Spleen (tissue), 7 donors: Measurements from ENCODE around the gene VPS18.

ENCODE experiments used
- POLR2A ChIP-seq, 3 donors: fragments of 450-650 bp; IDR thresholded peaks; one replicate each; pipeline ENCODE4 v1.5.1; 2017; ENCODE audit warnings: antibody characterized with exemption in 3 of 3, mild to moderate bottlenecking in 1 of 3
- TF ChIP-seq, protein P1 (sequence below), 11 experiments: fragments of 200-600 bp in 7 of 11; fragments of 450-650 bp in 4 of 11; sonication (generic) in 4 of 11; IDR thresholded peaks in 8 of 11; conservative IDR thresholded peaks in 3 of 11; 1 replicate in 7 of 11; 2 replicates in 4 of 11; pipeline versions ENCODE4 v1.4.0 to v1.8.0; 2016 to 2021; ENCODE audit warnings: antibody characterized with exemption in 11 of 11, inconsistent platforms in 4 of 11, mild to moderate bottlenecking in 1 of 11
- donor health status: DM: no; HTN: no; CAD: no; lungs with moderate emphysema.
- donor health status: DM: no; HTN: no; CAD: no.
- donor health status: DM: no; HTN: no; CAD: no.

DNA sequence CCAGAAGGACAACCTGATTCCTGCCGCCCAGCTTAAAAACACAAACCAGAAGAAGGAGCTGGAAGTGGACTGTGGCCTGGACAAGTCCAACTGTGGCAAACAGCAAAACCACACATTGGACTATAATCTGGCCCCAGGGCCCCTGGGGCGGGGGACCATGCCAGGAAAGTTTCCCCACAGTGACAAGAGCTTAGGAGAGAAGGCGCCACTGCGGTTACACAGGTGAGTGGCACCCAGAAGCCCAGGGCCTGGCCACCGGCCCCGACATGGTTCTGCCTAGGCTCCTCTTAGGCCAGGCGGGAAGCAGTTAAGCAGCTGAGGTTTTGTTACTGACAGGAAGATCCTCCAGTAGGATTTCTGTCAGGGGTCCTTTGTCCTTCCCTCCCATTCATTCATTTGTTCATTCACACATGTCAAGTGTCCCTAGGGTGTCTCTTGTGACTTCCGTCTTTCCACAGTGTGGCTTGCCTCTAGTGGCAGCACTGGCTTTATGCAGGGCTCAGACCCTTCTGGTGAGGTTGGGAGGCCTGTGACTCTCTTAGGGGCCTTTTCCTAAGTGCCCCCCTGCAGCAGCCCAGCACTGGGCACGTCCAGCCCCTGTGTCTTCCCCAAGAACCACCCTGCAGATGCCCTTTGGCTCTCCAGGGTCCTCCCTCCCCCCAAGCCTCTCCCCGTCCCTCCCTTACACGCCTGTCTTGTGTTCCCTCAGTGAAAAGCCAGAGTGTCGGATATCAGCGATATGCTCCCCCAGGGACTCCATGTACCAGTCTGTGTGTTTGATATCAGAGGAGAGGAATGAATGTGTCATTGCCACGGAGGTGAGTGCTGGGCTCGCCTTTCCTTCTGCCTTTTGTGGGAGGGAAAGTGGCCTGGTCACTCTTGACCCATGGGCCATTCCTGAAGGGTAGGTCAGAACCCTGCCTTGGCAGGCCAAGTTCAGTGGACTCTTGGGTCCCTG lies 42.7 kb downstream of the VPS18 start:
- TF ChIP-seq, protein P1, sequence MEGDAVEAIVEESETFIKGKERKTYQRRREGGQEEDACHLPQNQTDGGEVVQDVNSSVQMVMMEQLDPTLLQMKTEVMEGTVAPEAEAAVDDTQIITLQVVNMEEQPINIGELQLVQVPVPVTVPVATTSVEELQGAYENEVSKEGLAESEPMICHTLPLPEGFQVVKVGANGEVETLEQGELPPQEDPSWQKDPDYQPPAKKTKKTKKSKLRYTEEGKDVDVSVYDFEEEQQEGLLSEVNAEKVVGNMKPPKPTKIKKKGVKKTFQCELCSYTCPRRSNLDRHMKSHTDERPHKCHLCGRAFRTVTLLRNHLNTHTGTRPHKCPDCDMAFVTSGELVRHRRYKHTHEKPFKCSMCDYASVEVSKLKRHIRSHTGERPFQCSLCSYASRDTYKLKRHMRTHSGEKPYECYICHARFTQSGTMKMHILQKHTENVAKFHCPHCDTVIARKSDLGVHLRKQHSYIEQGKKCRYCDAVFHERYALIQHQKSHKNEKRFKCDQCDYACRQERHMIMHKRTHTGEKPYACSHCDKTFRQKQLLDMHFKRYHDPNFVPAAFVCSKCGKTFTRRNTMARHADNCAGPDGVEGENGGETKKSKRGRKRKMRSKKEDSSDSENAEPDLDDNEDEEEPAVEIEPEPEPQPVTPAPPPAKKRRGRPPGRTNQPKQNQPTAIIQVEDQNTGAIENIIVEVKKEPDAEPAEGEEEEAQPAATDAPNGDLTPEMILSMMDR (IDR thresholded peaks at IDR 0.05 in 8 of 11, conservative IDR thresholded peaks at IDR 0.05 in 3 of 11): peak in 1 of 11 experiments; percentile 8
- TF ChIP-seq POLR2A (IDR thresholded peaks at IDR 0.05): no peak
